DMS114 treated with DMSO at 0.1 percent for 48 hours (cell line): ENCODE measurements around the gene INTS4.
A peak's percentile ranks its signal among the peaks of the same experiment; 100 is the strongest.
"Not testable (repeated sequence)": the region's sequence is repeated elsewhere in the genome, so short reads cannot be mapped to it uniquely, and the experiment has no call there.

Experiments
- DNase-seq: peaks from one replicate; lab custom pipeline; 2025; ENCODE audit not compliant: unreplicated experiment; lab: John Stamatoyannopoulos, UW

The INTS4 gene

GRCh38 chr11:78025378-78025777 is 30.9 kb upstream of the INTS4 start:
- no peak for DNase-seq

GRCh38 chr11:78023426-78023825 is 29.0 kb upstream of the INTS4 start:
- DNase-seq = no peak

GRCh38 chr11:78022397-78023396 is 28.2 kb upstream of the INTS4 start, which contains the start of gene KCTD14:
Gene KCTD14 (minus strand): TSS chr11:78023276. CDS start chr11:78023249, 27 bp downstream.
- DNase-seq = no peak

GRCh38 chr11:78021611-78022010 is 27.1 kb upstream of the INTS4 start:
- DNase-seq = no peak

- DNase-seq = no peak
Observed at GRCh38 chr11:78020246-78020645, 25.8 kb upstream of the INTS4 start.

GRCh38 chr11:78019808-78020207 is 25.3 kb upstream of the INTS4 start:
- no peak for DNase-seq

- no peak for DNase-seq
Observed at GRCh38 chr11:78015878-78016277, 21.4 kb upstream of the INTS4 start.

- not testable (repeated sequence) for DNase-seq
Observed at GRCh38 chr11:78014937-78015520, 20.6 kb upstream of the INTS4 start.

- DNase-seq = no peak
Observed at GRCh38 chr11:78011301-78011700, 16.8 kb upstream of the INTS4 start.

- no peak for DNase-seq
Observed at GRCh38 chr11:78010755-78011154, 16.3 kb upstream of the INTS4 start.

GRCh38 chr11:78010304-78010703 is 15.8 kb upstream of the INTS4 start:
- no peak for DNase-seq

- no peak for DNase-seq
Observed at GRCh38 chr11:78009062-78009461, 14.6 kb upstream of the INTS4 start.

- DNase-seq = peak; percentile 36
Observed at GRCh38 chr11:78000193-78000592, 5.7 kb upstream of the INTS4 start.

- no peak for DNase-seq
Observed at GRCh38 chr11:77999446-78000030, 5.1 kb upstream of the INTS4 start.

- no peak for DNase-seq
Observed at GRCh38 chr11:77993902-77994301, 566 bp downstream of the INTS4 start.

GRCh38 chr11:77990981-77991380 is 3.5 kb downstream of the INTS4 start:
- DNase-seq = no peak

GRCh38 chr11:77986456-77986855 is 8.0 kb downstream of the INTS4 start:
- DNase-seq = not testable (repeated sequence)

GRCh38 chr11:77981346-77981947 is 13.0 kb downstream of the INTS4 start:
- no peak for DNase-seq

GRCh38 chr11:77968337-77968736 is 26.1 kb downstream of the INTS4 start:
- DNase-seq = no peak

GRCh38 chr11:77967753-77968152 is 26.7 kb downstream of the INTS4 start:
- DNase-seq = no peak

GRCh38 chr11:77967121-77967520 is 27.3 kb downstream of the INTS4 start:
- no peak for DNase-seq
